Measurements from ENCODE around the gene PDE2A.
A peak's percentile ranks its signal among the peaks of the same experiment; 100 is the strongest.

PDE2A gene

GRCh38 chr11:72673943-72674828, at the start of gene PDE2A:
PDE2A (minus strand) TSS chr11:72674422; CDS start chr11:72674207, 215 bp downstream.
- no peak for DNase-seq (ENCODE audit: low read depth in 1 of 2, low spot score in 1 of 2)
- TF ChIP-seq JUND (IDR thresholded peaks at IDR 0.05; ENCODE audit: low read depth), result no peak
- in situ Hi-C loops (cut with HindIII; ENCODE audit: low pct_unique_long_range_greater_than_20kb, low sequenced_read_pairs), result no loop called here

- in situ Hi-C loops (cut with HindIII; ENCODE audit: low pct_unique_long_range_greater_than_20kb, low sequenced_read_pairs), result no loop called here
- no peak for DNase-seq (ENCODE audit: low read depth in 1 of 2, low spot score in 1 of 2)
Measured at GRCh38 chr11:72723508-72723907, 49.3 kb upstream of the PDE2A start.

GRCh38 chr11:72722050-72722748, 48.0 kb upstream of the PDE2A start:
- TF ChIP-seq JUND (IDR thresholded peaks at IDR 0.05; ENCODE audit: low read depth), result no peak
- in situ Hi-C loops (cut with HindIII; ENCODE audit: low pct_unique_long_range_greater_than_20kb, low sequenced_read_pairs), result no loop called here
- peak; percentile 94 to 97 for DNase-seq (ENCODE audit: low read depth in 1 of 2, low spot score in 1 of 2)

More at GRCh38 chr11:72723508-72723907, 49.3 kb upstream of the PDE2A start:
- TF ChIP-seq JUND (IDR thresholded peaks at IDR 0.05; ENCODE audit: low read depth), result no peak

GRCh38 chr11:72721689-72722049, 47.4 kb upstream of the PDE2A start:
- TF ChIP-seq JUND (IDR thresholded peaks at IDR 0.05; ENCODE audit: low read depth), result no peak
- in situ Hi-C loops (cut with HindIII; ENCODE audit: low pct_unique_long_range_greater_than_20kb, low sequenced_read_pairs), result no loop called here
- no peak for DNase-seq (ENCODE audit: low read depth in 1 of 2, low spot score in 1 of 2)

- no peak for TF ChIP-seq JUND (IDR thresholded peaks at IDR 0.05; ENCODE audit: low read depth)
- in situ Hi-C loops (cut with HindIII; ENCODE audit: low pct_unique_long_range_greater_than_20kb, low sequenced_read_pairs), result no loop called here
Measured at GRCh38 chr11:72721276-72721675, 47.1 kb upstream of the PDE2A start.

GRCh38 chr11:72720784-72721183, 46.6 kb upstream of the PDE2A start:
- TF ChIP-seq JUND (IDR thresholded peaks at IDR 0.05; ENCODE audit: low read depth), result no peak
- in situ Hi-C loops (cut with HindIII; ENCODE audit: low pct_unique_long_range_greater_than_20kb, low sequenced_read_pairs), result no loop called here
- DNase-seq (ENCODE audit: low read depth in 1 of 2, low spot score in 1 of 2), result no peak

More at GRCh38 chr11:72721276-72721675, 47.1 kb upstream of the PDE2A start:
- no peak for DNase-seq (ENCODE audit: low read depth in 1 of 2, low spot score in 1 of 2)

- in situ Hi-C loops (cut with HindIII; ENCODE audit: low pct_unique_long_range_greater_than_20kb, low sequenced_read_pairs), result no loop called here
- TF ChIP-seq JUND (IDR thresholded peaks at IDR 0.05; ENCODE audit: low read depth), result no peak
- no peak for DNase-seq (ENCODE audit: low read depth in 1 of 2, low spot score in 1 of 2)
Measured at GRCh38 chr11:72720047-72720446, 45.8 kb upstream of the PDE2A start.

- in situ Hi-C loops (cut with HindIII; ENCODE audit: low pct_unique_long_range_greater_than_20kb, low sequenced_read_pairs), result no loop called here
Measured at GRCh38 chr11:72719551-72719950, 45.3 kb upstream of the PDE2A start.

GRCh38 chr11:72719144-72719543, 44.9 kb upstream of the PDE2A start:
- in situ Hi-C loops (cut with HindIII; ENCODE audit: low pct_unique_long_range_greater_than_20kb, low sequenced_read_pairs), result no loop called here
- no peak for TF ChIP-seq JUND (IDR thresholded peaks at IDR 0.05; ENCODE audit: low read depth)
- DNase-seq (ENCODE audit: low read depth in 1 of 2, low spot score in 1 of 2), result no peak

More at GRCh38 chr11:72719551-72719950, 45.3 kb upstream of the PDE2A start:
- no peak for DNase-seq (ENCODE audit: low read depth in 1 of 2, low spot score in 1 of 2)
- TF ChIP-seq JUND (IDR thresholded peaks at IDR 0.05; ENCODE audit: low read depth), result no peak

- no peak for DNase-seq (ENCODE audit: low read depth in 1 of 2, low spot score in 1 of 2)
- TF ChIP-seq JUND (IDR thresholded peaks at IDR 0.05; ENCODE audit: low read depth), result no peak
- in situ Hi-C loops (cut with HindIII; ENCODE audit: low pct_unique_long_range_greater_than_20kb, low sequenced_read_pairs), result no loop called here
Measured at GRCh38 chr11:72718101-72718501, 43.9 kb upstream of the PDE2A start.

- in situ Hi-C loops (cut with HindIII; ENCODE audit: low pct_unique_long_range_greater_than_20kb, low sequenced_read_pairs), result no loop called here
- no peak for TF ChIP-seq JUND (IDR thresholded peaks at IDR 0.05; ENCODE audit: low read depth)
- no peak for DNase-seq (ENCODE audit: low read depth in 1 of 2, low spot score in 1 of 2)
Measured at GRCh38 chr11:72716788-72717435, 42.7 kb upstream of the PDE2A start.

GRCh38 chr11:72716290-72716689, 42.1 kb upstream of the PDE2A start:
- in situ Hi-C loops (cut with HindIII; ENCODE audit: low pct_unique_long_range_greater_than_20kb, low sequenced_read_pairs), result no loop called here
- no peak for TF ChIP-seq JUND (IDR thresholded peaks at IDR 0.05; ENCODE audit: low read depth)
- no peak for DNase-seq (ENCODE audit: low read depth in 1 of 2, low spot score in 1 of 2)

- in situ Hi-C loops (cut with HindIII; ENCODE audit: low pct_unique_long_range_greater_than_20kb, low sequenced_read_pairs), result no loop called here
- DNase-seq (ENCODE audit: low read depth in 1 of 2, low spot score in 1 of 2), result no peak
- TF ChIP-seq JUND (IDR thresholded peaks at IDR 0.05; ENCODE audit: low read depth), result no peak
Measured at GRCh38 chr11:72712841-72713240, 38.6 kb upstream of the PDE2A start.
